ENCODE data around the gene DNAJC16.
A peak's percentile ranks its signal among the peaks of the same experiment; 100 is the strongest.

The DNAJC16 gene

DNA sequence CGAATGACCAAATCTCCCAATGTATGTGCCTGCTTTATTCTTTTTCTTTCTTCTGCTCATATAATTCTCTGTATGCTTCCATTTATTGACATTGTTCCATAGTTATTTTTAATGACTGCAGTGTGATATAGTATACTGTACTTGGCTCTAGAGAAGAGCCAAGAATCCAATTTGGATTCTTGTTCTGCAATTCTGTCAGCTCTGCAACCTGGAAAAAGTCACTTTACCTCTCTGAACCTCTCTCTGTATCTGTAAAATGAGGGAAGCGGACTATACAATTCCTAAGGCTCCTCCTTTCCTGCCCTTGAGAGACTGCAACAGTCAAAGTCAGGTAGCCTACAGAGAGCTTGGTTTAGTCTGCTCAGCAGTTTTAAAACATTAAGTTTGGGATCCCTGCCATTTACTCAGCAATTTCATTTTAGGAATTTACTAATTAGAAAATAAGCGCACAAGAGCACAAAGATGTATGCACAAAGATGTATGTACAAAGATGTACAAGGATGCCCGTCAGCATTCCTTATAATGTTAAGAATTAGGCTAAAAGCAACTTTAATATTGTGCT is 14.7 kb downstream of the DNAJC16 start:
- DNase-seq: no peak

DNA sequence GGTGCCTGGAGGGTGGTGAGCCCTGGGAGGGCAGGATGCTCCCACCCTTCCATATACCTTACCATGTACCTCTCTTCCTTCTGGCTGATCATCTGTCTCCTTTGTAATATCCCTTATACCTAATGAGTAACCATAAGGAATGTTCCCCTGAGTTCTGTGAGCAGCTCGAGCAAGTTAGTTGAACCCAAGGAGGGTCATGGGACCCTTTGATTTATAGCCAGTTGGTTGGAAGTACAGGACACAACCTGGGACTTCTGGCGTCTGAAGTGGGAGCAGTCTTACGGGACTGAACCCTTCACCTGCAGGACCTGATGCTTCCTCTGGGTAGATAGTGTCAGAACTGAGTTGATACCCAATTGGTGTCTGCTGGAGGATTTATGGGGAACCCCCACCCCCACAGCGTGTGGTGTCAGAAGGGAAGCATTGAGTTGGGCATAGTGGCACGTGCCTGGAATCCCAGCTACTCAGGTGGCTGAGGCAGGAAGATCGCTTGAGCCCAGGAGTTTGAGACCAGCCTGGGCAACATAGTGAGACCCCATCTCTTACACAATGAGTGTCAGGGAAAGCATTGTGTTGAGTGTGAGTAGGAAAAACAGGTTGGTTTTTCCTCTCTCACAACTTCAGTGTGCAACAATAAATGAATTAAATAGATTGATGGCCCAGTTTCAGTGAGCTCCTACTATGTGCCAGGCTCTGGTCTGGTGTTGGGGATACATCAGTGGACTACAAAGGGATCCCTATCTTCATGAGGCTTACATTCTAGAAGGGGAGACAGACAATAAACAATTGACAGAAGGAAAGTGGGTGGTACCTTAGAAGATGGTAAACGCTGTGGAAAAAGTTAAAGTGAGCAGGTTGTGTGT is 16.0 kb downstream of the DNAJC16 start:
- DNase-seq: no peak

- no peak for DNase-seq
These were observed 16.6 kb downstream of the DNAJC16 start for GRCh38 chr1:15543251-15543588.

DNA sequence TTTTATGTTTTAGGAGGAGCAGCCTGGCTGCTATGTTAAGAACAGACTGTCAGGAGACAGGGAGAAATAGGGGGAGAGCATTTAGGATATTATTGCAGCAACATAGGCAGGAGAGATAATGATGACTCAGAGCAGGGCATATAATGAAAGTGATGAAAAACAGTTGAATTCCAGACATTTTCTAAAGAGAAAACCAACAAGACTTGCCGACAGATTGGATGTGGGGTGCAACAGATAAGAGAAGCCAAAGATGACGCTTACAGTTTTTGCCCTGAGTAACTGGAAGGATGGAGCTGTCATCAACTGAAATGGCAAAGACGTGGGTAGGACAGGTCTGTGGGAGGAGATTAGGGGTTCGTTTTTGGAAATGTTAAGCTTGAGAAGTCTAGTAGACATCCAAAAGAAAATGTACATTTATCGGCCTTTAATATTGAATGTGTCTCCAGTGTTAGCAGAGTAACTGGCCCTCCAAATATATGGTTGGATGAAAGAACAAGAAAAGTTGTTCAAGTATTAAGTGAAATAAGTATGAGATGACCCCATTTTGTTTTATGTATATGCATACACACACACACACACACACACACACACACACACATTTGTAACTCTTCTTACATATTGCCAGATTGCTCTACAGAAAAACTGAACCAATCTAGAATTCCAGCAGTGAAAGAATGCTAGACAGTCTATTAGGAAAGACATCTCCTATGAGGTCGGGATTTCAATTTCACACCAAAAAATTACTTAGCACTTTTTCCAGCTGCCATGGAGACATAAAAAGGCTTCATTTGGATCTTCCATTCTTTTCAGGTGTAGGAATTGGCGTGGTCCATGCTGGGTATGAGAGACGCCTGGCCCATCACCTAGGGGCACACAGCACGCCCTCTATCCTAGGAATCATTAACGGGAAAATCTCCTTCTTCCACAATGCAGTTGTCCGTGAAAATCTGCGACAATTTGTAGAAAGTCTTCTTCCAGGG is 17.2 kb downstream of the DNAJC16 start:
- DNase-seq: no peak

GRCh38 chr1:15546641-15547040 is 20.0 kb downstream of the DNAJC16 start:
- no peak for DNase-seq

- no peak for DNase-seq
These were observed 23.9 kb downstream of the DNAJC16 start for GRCh38 chr1:15550573-15550972.

GRCh38 chr1:15557008-15557407 is 30.4 kb downstream of the DNAJC16 start:
- no peak for DNase-seq

DNA sequence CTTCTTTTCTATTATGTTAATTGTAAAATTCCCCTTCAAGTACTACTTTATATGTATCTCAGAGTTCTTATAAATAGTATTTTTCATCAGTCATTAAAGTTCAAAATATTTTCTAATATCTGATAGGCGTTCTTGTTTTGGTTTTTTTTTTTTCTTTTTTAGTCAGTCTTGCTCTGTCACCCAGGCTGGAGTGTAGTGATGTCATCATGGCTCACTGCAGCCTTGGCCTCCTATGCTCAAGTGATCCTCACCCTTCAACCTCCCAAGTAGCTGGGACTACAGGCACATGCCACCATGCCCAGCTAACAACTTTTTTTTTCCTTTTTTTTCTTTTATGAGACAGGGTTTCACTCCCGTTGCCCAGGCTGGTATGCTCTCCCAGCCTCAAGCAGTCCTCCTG is 30.9 kb downstream of the DNAJC16 start:
- DNase-seq: no peak

DNA sequence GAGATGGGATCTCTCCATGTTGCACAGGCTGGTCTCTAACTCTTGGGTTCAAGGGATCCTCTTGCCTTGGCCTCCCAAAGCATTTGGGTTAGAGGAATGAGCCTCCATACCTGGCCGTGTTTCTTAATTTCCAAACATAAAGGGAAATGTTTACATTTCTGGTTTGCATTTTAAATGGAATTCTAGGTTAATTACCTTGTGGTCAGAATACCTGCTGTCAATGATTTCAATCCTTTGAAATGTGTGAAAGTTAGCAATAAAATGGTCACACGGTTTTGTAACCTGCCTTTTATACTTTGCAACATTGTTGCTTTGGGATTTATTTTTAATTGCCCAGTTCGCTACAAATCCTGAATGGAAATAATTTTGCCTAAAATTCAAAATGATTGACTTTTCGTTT is 31.9 kb downstream of the DNAJC16 start:
- no peak for DNase-seq

GRCh38 chr1:15559189-15559810 is 32.7 kb downstream of the DNAJC16 start:
- DNase-seq: no peak

DNA sequence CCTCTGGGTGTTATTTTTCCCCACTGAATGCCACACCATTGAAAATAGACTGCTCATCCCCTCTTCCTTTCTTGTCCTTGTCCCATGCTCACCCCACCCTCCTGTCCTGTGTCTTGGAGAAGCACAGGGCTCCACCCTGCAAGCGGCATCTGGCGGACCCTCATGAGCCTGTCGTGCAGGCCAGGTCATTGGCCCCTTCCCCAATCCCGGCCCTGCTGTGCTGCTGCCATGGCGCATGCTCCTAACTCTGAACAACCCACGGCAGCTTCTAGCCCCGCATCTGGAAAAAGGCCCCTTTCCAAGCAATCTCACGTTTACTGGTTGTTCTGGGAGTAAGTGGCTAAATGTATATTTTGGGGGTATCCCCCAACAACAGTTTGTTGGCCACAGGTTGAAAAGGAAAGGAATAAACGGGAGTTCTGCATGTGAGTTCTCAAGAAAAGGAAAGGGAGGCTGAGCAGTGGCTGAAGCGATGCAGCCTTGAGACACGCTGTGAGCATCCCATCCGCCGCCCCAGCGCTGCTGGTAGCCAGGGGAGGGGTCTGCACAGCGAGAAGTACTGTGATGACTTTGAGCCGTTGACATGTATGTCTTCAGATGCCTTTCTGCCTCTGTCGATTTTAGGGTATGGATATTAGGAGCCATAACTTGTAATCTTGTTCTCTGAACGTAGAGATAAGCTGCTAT is 41.9 kb downstream of the DNAJC16 start:
- no peak for DNase-seq

GRCh38 chr1:15570861-15571260 is 44.2 kb downstream of the DNAJC16 start:
- DNase-seq: no peak

DNA sequence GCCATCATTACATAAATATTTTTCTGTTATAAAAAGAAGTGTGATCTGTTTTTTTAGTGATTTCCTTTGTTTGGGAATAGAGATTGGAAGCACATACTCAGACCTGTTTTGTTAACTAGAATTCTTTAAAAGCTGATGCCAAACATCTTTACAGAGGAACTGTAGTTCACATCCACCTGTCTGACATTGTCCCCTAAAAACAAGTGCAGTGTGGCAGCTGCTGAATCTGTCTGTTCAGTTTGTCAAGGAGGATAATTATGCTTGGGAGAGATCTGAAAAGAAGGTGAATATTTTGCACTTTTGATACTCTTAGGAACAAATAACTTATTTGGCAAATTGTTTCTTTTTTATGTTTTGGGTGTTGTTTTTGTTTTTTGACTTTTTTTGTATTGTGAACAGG is 44.6 kb downstream of the DNAJC16 start:
- no peak for DNase-seq

DNA sequence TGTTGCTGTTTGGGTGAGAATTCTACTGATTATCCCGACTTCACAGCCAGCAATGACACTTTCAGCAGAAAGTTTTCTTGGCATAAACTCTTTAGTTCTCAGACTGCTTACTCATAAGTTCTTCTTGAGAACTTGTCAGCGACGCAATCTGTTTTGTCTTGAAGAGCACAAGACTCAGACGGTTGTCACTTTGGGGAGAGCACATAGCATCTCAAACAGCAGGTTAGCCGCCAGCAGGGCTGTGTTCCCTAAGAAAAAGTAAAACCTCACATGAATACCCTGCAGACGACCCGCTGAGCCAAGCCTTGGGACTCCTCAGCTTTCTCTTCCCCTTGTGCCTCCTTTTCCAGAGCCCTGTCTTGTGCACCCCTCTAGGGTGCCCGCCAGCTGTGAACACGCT is 46.8 kb downstream of the DNAJC16 start:
- no peak for DNase-seq

GRCh38 chr1:15574741-15575140 is 48.1 kb downstream of the DNAJC16 start:
- DNase-seq: no peak

DNA sequence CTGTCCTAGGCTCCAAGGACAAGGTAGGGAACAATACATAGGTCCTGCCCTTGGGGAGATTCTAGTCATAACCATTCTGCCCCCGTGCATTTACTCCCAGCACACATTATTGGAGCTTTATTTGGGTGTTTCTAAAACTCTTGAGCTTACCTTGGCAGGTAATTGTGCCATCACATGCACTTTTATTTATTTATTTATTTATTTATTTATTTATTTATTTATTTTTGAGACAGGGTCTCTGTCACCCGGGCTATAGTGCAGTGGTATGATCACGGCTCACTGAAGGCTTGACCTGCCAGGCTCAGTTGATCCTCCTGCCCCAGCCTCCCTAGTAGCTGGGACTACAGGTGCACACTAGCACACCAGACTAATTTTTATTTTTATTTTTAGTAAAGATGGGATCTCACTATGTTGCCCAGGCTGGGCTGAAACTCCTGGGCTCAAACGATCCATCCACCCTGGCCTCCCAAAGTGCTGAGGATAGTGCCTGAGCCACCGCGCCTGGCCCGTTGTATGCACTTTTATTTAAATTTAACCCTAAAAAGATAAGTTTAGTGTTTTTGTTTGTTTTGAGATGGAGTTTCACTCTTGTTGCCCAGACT is 49.0 kb downstream of the DNAJC16 start:
- DNase-seq: no peak

GRCh38 chr1:15577691-15578090 is 51.0 kb downstream of the DNAJC16 start:
- no peak for DNase-seq

- peak in 2 of 4 experiments; percentile 39 for DNase-seq
These were observed 52.5 kb downstream of the DNAJC16 start for GRCh38 chr1:15578921-15579682.

DNA sequence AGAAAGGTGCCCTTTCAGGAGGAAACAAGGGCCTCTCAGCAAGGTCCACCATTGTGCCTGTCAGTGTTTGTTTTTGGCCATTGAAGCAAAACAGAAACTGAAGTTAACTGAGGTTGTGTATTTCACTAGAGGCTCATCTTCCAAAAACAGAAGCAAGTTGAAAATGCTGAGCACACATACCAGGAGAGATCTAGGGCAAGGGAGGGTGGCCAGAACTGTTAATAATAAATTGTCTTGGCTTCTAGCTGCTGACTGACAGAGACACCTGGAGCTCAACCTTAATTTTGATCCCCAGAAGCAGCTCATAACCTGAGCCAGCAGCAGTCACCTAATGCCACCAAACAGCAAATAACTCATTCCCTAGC is 53.0 kb downstream of the DNAJC16 start:
- DNase-seq: no peak

DNA sequence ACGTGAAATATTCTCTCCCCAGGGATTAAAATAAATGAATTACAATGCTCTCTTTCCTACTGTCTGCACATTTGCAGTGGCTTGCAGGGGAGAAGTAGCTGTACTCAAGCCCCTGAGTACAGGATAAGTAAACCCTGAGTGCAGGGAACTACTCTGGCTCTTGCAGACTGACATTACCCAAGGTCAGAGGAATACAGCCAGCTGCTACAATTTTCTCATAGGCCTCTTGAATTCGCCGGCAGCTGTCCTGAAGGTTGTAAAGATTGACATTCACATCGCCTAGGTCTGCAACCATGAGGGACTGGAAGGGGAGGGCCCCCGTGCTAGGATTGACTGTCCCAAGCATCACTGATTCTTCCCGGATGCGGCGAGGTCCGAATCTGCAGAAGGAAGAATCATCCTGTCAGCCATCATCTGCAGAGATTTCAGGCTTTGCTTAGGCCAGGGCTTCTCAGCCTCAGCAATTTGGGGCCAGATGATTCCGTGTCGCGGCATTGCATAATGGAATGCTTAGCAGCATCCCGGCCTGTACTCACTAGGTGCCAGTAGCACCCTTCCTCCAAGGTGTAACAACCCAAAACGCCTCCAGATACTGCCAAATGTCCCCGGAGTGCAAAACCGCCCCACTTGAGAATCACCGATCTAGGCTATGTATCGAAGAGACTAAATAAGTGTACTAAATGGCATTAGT is 56.5 kb downstream of the DNAJC16 start:
- no peak for DNase-seq

All from activated naive CD4-positive, alpha-beta T cell (primary cell).